MCF 10A (cell line): Measurements from ENCODE around the gene KRTAP2-4. TPM values are rescaled to one million over a fixed set of nuclear protein-coding genes. Genes with fewer than 3 reads are reported as not detected.
"Not testable (repeated sequence)": the region's sequence is repeated elsewhere in the genome, so short reads cannot be mapped to it uniquely, and the experiment has no call there.

Experiments used
- BruUV-seq: library from RNA; stranded (reverse); fragments of 400-500 nt; replicated peaks from 2 replicates; lab custom pipeline; 2021; lab: Mats Ljungman, UMichigan
- CTCF ChIA-PET: fragments of 300-600 bp; sonication (Branson Sonifier 250); formaldehyde crosslinking; extraction: SDS; loops from one replicate; lab custom pipeline; 2021; ENCODE audit warnings: antibody characterized with exemption, inconsistent platforms; lab: Yijun Ruan, JAX
- POLR2A ChIA-PET: fragments of 300-600, 350-650 bp; sonication (Branson Sonifier 250); formaldehyde crosslinking; extraction: SDS; loops from one replicate; lab custom pipeline; 2020; ENCODE audit warnings: antibody characterized with exemption, inconsistent platforms; lab: Yijun Ruan, JAX
- DNase-seq: peaks from one replicate; pipeline ENCODE4 v3.0.0-alpha.2; 2018; ENCODE audit not compliant: unreplicated experiment
- H3K27ac Mint-ChIP-seq: one replicate; pipeline ENCODE4 v1.8.0; 2022; ENCODE audit warnings: mild to moderate bottlenecking, low read depth, mixed read lengths; ENCODE audit not compliant: unreplicated experiment
- H3K27me3 Mint-ChIP-seq: one replicate; pipeline ENCODE4 v1.8.0; 2022; ENCODE audit warnings: mixed read lengths; ENCODE audit not compliant: insufficient read depth, unreplicated experiment
- H3K36me3 Mint-ChIP-seq: one replicate; pipeline ENCODE4 v1.8.0; 2022; ENCODE audit warnings: mild to moderate bottlenecking, moderate library complexity, mixed read lengths; ENCODE audit not compliant: insufficient read depth, unreplicated experiment
- H3K4me1 Mint-ChIP-seq: one replicate; pipeline ENCODE4 v1.8.0; 2022; ENCODE audit warnings: mixed read lengths; ENCODE audit not compliant: insufficient read depth, unreplicated experiment
- H3K4me3 Mint-ChIP-seq: one replicate; pipeline ENCODE4 v1.8.0; 2022; ENCODE audit warnings: mild to moderate bottlenecking, moderate library complexity, mixed read lengths; ENCODE audit not compliant: unreplicated experiment
- H3K9me3 Mint-ChIP-seq: one replicate; pipeline ENCODE4 v1.8.0; 2022; ENCODE audit warnings: mixed read lengths; ENCODE audit not compliant: unreplicated experiment
- CTCF ChIP-seq: fragments of 200-600 bp; IDR thresholded peaks from one replicate; pipeline ENCODE4 v1.8.0; 2022; ENCODE audit warnings: antibody characterized with exemption, mild to moderate bottlenecking; ENCODE audit not compliant: unreplicated experiment
- intact Hi-C: fragments of 100-400 bp; cut with micrococcal nuclease; formaldehyde crosslinking; loops from 2 replicates; pipeline ENCODE4 v1.14.1; 2022
- total RNA-seq: library from RNA; stranded (reverse); gene quantifications from 2 replicates; pipeline ENCODE4 v1.2.3, GENCODE V29; 2022

Gene KRTAP2-4
- total RNA-seq, 1 experiment from 2014 or later, result not detected

GRCh38 chr17:41052566-41052965 lies 13.1 kb downstream of the KRTAP2-4 start:
- intact Hi-C loops, result no loop called here
- Mint-ChIP-seq H3K36me3 (no peaks in the 10 kb centered on the region), H3K9me3 (no peaks in the 10 kb centered on the region), H3K4me1 (no peaks in the 10 kb centered on the region), H3K4me3 (no peak overlapping the region), H3K27ac (no peak overlapping the region), H3K27me3 (no peaks in the 10 kb centered on the region)
- no peak for TF ChIP-seq CTCF
- DNase-seq, result no peak
- ChIA-PET POLR2A (interaction anchor here (1.2 kb wide), 1 partner anchor 11 kb away, joined by 3 read pairs; the partner anchor contains the start of gene KRTAP1-1), CTCF (no interaction called here)
- no TSS peak for BruUV-seq

GRCh38 chr17:41049110-41049509 lies 16.6 kb downstream of the KRTAP2-4 start:
- no peak overlapping the region for H3K27ac Mint-ChIP-seq
- peak; percentile 8 for DNase-seq
- no TSS peak for BruUV-seq
- no peaks in the 10 kb centered on the region for H3K4me1 Mint-ChIP-seq
- CTCF ChIA-PET, result no interaction called here
- H3K36me3 Mint-ChIP-seq, result no peaks in the 10 kb centered on the region
- no peaks in the 10 kb centered on the region for H3K9me3 Mint-ChIP-seq
- H3K4me3 Mint-ChIP-seq, result no peak overlapping the region
- no peak for TF ChIP-seq CTCF
- intact Hi-C loops, result no loop called here
- H3K27me3 Mint-ChIP-seq, result no peaks in the 10 kb centered on the region
- POLR2A ChIA-PET, result no interaction called here

GRCh38 chr17:41048441-41048840 lies 17.2 kb downstream of the KRTAP2-4 start:
- POLR2A ChIA-PET, result no interaction called here

GRCh38 chr17:41046735-41047465 lies 18.8 kb downstream of the KRTAP2-4 start, which contains the start of gene KRTAP2-1:
KRTAP2-1 (minus strand) TSS chr17:41047316; CDS start chr17:41047267, 49 bp downstream.
- H3K27ac Mint-ChIP-seq, H3K4me1 Mint-ChIP-seq, DNase-seq, CTCF ChIA-PET, H3K4me3 Mint-ChIP-seq, BruUV-seq, intact Hi-C loops, H3K9me3 Mint-ChIP-seq, H3K36me3 Mint-ChIP-seq, H3K27me3 Mint-ChIP-seq, POLR2A ChIA-PET: not testable (repeated sequence)

More at GRCh38 chr17:41048441-41048840, 17.2 kb downstream of the KRTAP2-4 start:
- DNase-seq, result no peak
- intact Hi-C loops, result no loop called here
- Mint-ChIP-seq H3K27me3 (no peaks in the 10 kb centered on the region), H3K4me3 (no peak overlapping the region), H3K9me3 (peaks cover 4% of the 10 kb centered on the region), H3K4me1 (no peaks in the 10 kb centered on the region), H3K27ac (no peak overlapping the region), H3K36me3 (no peaks in the 10 kb centered on the region)
- CTCF ChIA-PET, result no interaction called here
- no TSS peak for BruUV-seq
- TF ChIP-seq CTCF, result no peak
